SH-SY5Y (cell line): ENCODE measurements around the gene CHRNA9.

Experiments used
- GATA2 ChIP-seq: IDR thresholded peaks from 2 replicates; pipeline ENCODE4 v1.6.1; 2011; ENCODE audit warnings: mild to moderate bottlenecking, low read depth, low read length
- GATA3 ChIP-seq: IDR thresholded peaks from 2 replicates; pipeline ENCODE4 v1.6.1; 2011; ENCODE audit warnings: low read depth, mild to moderate bottlenecking, low read length, moderate library complexity

- TF ChIP-seq GATA2, result no peak
- no peak for TF ChIP-seq GATA3
Measured at GRCh38 chr4:40317916-40318658, 17.0 kb upstream of the CHRNA9 start.
